HS-5 (cell line): ENCODE data around the gene NR2F2.

Experiments
- DNase-seq: peaks from one replicate; pipeline ENCODE4 v3.0.0-alpha.2; 2012; ENCODE audit warnings: low read depth

The NR2F2 gene

DNA sequence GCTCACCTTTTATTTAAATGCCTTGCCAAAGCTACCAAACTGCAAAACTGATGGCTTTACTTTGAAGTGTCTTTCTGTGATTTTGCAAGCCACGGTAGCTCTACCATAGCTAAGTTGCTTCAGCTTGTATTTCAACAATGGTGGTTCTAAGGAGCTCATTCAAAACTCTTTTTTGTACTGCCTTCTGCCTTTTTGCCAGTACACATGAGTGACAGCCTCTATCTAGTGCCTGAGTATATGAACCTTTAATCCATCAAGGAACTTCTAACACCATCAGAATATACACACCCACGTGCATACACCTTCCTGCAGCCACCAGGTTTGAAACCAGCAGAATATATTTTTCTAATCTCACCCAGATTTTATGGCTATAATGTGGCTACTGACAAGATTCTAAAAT, 10.4 kb upstream of the NR2F2 start:
- no peak for DNase-seq

DNA sequence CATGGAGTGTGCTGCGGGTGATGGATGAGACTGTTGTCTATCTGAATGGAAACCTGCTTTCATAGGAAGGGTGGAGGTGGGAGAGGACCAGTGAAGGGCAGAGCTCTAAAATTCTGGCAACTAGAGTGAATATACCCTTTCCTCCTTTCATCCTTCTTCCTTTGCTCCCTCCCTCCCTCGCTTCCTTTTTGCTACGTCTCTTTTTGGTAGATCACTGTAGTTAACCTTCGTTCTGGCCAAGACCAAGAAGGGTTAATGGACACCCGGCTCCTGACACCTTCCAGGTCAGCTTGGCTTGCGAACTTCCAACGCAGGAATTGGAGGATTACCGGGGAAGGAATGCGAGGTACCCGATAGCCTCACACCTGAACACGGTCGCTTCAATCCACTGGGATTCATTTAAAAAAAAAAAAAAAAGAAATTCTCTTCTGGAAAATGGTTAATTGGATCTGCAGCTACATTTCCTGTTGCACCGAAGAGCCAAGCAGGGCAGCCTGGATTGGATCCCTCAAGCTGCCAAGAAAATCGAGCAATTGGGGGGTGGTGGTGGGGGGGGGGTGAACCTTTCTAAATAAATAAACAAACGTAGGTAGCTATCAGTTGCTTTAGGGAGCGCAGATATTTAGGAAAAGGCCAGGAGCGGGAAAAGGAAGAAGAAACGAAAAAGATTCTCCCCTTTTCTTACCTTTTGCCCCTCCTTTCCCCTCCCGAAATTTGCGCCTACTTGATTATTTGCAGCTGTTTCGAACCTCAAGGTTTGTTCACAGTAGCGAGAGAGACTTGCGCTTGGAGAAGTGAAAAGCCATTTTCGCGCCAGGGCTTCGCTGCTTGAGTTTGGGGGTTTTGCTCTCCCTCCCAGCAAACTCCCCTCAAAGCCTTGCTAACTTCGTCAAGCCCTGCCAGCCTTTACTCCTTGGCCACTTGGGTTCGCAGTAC, 9.5 kb upstream of the NR2F2 start:
- DNase-seq: no peak

DNA sequence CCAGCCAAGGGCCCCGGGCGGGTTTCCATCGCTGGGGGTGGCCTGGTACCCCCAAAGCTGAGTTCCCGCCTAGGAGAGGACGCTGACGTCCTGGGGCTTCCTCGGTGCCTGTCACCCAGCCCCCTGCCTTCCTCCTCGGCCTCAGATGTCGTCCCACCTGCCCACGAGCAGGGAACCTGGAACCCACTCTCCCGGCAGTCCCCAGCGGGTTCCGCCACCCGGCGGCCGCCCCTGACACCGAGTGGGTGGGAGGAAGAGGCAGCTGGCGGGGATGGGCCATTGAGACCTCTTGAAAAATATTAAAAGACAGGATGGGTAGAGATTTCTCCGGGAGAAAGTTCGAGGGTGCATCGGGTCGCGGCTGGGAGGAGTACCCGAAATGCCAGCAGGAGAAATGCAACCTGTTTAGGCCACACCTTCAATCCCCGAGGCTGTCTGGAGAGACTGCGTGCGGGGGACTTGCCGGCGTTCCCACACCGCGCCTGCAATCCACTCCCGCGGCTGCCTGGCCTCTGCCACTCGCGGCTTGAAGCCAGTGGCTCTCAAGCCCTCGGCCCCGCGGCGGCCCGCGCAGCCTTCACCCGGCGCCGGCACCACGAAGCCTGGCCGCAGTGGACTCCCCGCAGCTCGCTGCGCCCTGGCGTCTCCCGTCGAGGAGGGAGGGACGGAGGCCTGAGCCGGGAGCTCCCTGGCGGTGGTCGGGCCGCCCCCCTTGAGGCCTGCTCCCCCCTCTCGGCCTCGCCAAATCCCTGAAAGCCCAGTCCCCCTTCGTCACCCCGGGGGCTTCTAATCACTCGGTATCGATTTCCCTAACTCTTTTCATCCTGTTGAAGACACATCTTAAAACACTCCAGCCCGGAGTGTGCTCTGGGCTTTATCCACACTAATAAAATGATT, 8.6 kb upstream of the NR2F2 start:
- no peak for DNase-seq

DNA sequence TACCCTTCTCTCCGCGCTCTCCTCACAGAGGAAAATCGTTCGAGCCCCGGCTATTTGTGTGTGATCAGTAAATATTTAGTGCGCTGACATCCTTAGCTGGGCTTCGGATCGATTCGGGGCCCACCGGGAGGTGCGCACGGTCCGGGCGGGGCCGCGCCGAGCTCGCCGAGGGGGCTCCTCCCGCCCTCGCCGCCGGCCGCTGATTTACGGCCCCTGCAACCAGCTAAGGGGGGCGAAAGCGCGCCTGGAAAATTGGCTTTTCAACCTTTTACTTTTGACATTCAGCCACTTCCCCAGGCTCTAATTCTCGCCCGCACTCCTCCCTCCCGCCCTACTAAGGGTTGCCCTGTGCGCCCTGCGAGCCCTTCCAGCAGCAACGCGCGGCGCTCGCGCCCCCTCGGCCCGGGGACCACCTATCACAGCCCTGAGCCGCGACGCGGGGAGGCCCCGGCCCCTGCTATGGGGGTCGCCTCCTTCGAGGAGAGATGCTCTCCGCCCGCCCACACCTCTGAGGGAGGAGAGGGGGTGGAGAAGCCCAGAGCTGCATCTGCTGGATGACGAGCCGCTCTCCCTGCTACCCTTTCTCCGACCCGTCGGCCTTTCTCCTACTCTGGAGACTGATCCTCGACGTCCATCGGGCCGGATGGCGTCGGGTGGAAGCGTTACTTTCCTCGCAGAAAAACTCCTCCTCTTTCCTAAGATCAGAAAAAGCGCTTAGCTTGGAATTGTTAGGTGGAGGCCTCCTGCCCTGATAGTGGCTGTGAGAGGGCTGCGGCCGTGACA, 7.8 kb upstream of the NR2F2 start:
- DNase-seq: no peak

DNA sequence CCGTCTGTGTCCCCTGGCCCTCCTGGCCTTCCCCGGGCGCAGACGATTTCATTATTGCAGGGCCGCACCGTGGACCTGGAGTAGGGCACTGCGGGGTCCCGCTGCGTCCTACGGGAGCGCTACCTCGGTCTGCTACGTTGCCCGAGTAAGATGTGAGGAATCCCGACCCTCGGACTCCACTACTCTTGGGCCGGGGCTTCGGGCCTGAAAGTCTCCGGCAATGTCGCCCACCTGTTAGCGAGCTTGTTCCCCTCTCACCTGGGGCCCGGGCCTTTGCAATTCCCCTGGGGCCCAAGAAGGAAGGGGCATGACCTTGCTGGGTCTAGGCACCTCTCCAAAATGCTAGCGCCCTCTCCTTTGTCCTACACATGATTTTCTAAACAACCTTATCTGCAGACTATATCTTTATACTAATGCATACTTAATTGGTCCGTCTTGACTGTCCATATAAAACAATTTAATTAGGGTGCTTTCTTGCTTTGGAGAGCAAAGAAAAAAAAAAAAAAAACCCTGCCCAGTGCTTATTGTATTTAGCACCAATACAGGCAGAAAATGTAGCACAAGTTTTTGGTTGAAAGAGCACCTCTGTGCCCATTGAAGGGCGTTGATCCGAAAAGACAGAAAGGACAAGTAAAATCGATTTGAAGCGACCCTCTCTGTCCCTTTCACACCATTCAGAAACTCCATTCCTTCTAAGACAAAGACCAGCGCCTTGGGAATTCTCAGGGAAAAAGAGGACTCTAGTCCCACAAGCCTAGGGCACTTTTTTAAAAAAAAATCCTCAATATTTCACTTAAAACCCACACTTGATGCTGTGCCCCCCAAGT, 7.0 kb upstream of the NR2F2 start:
- no peak for DNase-seq

DNA sequence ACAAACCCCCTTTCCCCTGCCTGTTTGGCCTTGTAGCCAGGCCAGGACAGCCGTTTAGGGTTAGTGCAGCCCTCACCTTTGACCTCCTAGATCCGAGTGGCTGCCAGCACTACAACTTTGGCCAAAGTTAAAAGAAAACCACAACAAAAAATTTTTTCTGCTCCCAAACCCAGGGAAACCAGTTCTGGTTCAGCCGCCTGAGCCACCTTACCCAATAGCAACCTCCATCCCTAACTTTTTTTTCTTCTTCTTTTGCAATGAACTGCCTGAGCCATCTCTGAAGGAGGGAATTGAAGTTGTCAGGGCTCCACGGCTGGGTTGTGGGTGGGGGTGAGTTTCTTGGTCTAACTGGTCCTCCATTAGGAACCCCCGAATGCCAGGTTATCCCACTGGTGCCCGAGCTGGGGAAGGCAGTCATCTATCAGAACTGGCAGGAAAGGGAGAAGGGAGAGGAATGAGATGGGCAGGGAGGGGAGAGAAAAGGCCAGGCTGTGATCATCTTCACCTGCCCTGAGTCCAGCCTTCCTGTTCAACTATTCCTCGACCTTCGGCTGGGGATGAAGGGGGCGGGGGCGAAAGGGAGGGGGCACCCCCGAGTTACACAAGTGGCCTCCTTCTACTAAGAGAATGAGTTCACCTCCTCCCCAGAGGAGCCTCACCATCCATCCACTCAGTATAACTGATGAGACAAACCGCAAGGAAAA, 6.2 kb upstream of the NR2F2 start:
- DNase-seq: no peak

DNA sequence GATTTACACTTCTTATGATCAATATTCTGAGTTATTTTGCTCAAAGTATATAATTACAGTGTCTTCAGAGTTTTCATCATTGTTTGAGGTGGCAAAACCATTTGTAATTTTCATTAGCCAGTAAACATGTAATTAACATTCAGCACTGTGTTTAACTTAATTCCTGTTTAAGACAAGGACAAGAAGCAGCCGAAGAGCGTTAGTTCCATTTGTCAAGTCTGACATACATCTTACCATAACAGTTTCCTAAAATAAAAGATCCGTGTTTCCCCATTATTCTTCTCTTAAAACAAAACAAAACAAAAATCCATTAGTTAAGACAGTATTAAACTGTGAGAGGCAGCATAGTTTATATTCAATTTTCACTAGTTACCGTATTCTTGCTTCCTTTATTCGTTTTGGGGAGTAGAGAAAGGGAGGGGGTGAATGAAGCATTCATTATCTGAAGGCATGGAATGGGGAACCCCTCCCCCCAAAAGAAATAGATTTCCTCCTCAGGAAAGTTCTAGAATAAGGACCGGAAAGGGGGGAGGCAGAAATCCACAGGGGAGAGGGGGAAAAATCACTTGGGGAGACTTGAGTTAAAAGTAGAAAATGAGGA, 5.5 kb upstream of the NR2F2 start:
- DNase-seq: no peak

DNA sequence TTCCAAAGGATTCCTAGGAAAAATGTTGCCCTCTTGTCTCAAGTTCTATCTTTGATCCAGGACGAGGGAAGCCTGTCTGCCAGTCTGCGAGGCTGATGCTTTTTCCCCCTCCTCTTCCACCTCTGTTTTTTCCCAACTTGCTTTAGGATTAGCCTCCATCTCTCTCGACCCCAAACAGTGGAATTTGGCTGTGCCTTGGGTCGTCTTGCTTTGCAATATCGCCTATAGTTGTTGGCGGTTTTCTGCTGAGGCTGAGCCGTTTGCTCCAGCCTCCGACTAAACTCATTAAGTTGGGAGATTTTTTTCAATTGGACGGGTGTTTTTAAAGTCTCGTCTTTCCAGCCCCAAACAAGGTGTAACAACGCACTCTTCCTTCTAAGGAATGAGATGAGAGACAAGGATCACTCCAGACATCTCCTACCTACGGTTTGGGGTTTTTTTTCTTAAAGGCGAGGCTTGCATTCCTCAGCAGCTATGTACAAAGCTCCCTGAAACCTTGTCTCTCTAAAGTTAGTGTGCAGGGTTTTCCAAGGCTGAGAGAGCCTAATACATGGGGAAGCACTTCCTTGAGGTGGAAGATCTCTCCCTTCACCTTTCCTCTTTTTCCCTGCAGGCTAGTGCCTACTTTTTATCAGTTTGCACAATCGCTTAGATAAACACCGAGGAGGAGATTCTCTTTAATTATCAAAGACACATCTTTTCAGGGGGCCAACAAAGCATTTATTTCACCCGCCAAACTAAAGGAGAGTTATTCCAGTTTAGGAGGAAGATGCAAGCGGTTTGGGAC, 4.8 kb upstream of the NR2F2 start:
- DNase-seq: no peak

DNA sequence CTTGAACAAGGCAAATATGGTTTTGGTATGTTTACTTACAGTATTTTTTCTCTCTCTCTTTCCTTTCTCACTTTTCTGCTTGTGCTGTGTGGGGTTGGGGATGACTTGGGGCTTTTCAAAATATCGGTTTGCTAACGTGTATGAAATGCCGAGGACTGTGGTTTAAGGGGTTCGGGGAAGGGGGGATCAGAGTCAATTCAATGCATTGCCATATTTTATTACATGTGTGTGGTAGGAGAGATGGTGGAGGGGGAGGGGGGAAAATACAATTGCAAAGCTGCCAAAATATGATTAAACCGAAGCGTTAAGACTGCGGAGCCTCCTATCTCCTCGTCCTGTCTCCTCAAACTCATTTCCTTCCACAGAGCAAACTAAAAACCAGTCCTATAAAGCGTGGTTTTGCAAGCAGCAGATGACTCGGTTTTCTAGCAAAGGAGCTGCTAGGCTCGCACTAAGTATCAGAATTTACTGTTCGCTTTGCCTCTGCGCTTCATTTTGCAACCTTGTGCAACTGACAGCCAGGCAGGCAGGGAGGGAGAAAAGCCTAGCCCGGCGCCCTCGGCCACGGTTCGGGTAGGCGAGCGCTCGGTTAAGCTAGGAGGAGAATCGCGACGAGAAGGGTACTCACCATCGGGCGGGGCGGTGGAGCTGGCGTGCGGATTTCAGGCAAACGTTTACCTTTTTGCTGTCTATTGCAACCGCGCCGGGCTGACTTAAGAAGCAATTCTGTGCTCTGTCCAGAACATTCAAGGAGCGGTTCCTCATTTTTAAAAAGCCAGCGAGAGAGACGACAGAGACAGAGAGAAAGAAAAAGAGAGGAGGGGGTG, 4.0 kb upstream of the NR2F2 start:
- no peak for DNase-seq

DNA sequence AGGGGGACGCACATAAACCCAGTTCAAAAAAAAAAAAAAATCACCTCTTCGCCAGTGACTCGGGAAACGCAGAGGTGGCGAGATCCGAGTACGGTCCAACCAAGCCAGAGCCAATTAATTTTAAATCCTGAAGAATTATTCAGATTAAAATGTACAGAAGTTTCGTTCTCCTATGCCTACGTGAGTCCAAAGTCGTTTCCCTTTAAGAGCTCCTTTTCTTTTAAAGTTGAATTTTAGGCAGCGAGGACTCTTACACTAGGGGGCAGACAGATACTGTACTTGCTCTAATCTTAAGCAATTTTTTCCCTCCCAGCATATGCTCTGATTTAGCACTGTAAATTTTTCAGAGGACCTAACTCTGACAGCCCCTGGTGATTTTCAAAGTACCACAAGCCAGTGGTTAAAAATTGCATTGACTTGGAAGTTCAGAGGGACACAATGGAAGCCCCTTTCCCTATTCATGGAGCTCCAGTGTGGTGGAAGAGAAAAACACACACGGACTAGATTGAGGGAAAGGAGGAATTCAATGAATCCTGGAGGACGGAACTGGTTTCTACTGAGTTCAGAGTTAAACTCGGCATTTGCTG, 3.3 kb upstream of the NR2F2 start:
- DNase-seq: peak; percentile 77

DNA sequence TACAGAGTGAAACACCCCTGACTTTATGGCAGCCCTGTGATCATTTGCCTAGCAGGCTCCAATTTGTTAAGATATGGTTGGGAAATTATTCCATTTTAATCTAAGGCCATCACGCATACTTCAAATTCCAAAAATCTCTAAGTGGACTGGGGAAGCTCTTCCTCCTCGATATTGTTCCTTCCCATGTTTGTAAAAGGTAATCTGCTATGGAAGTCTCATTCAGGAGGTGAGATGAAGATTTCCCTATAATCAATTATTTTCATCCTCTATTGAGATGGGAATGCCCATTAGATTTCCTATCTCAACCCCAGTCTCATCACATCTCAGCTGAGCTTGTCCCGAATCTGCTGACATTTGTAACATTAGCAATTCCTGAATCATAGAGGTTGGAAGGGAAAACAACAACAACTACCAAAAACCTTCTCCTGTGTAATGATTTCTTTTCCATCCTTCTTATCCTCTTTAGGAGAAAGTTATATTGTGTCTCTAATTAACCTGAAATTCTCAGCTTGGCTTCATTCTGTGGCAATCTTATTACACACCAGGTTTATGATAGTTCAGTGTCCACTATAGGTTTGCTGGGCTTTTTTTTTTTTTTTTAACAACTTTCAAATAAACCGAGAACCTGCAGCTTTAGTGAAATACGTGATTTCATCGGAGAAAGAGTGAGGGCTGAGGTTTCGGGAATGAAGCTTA, 2.2 kb upstream of the NR2F2 start:
- no peak for DNase-seq

DNA sequence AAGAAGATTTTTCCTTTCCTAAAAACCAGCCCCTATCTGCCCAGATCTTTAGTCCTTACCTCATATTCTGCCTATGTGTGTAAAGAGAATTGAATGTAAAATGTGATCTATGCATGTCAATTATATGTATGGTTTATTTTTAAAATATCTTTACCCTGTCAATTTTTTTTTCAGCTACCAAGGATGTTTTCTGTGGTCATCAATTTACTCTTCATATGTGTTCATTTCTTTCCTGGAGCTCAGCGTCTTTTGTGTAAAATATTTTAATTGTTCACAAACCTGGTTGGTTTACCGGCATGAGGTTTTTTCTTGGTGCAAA, 1.7 kb upstream of the NR2F2 start:
- DNase-seq: no peak

DNA sequence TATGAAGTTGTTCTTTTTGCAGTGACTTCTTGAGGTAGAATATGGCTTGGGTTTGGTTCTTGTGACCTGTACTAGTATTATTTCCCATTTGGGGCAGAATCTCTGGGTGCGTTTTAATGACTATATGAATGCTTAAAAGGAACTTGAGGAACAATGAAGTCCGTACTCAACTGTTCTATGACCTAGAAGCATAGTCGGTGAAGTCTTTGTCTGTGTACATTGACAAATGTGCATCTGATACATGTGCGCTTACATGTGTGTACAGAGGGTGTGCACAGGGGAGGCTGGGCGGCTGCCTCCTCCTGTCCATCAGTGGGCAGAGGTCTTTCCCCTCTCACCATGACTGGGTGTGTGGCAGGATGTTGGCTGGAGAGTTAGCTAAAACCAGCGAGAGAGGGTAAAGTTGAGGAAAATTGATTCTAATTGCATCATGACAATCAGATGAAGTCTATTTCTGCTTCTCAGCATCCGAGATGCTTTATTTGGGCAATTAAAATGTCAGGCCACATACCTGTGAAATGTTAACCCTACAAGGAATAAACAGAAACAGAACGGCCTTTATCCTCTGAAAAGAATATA, 1.0 kb upstream of the NR2F2 start:
- DNase-seq: no peak

DNA sequence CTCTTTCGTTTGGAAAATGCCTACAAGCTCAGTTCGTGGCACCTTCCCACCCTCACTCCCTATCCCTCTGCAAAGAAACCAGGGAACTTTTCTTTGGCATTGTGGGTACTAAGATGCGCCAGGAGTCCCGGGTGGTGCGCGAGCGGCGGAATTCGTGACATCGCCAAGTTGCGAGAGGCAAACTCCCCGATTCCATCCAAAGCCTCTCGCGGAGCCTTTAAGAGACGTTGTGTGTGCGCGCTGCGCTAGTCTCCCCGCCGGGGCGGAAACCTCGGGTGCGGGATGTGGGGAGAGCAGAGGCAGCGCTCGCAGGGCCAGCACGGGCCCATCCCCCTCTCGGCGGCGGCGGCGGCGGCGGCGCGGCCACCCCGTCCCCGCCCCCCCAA, 443 bp upstream of the NR2F2 start:
- DNase-seq: no peak

DNA sequence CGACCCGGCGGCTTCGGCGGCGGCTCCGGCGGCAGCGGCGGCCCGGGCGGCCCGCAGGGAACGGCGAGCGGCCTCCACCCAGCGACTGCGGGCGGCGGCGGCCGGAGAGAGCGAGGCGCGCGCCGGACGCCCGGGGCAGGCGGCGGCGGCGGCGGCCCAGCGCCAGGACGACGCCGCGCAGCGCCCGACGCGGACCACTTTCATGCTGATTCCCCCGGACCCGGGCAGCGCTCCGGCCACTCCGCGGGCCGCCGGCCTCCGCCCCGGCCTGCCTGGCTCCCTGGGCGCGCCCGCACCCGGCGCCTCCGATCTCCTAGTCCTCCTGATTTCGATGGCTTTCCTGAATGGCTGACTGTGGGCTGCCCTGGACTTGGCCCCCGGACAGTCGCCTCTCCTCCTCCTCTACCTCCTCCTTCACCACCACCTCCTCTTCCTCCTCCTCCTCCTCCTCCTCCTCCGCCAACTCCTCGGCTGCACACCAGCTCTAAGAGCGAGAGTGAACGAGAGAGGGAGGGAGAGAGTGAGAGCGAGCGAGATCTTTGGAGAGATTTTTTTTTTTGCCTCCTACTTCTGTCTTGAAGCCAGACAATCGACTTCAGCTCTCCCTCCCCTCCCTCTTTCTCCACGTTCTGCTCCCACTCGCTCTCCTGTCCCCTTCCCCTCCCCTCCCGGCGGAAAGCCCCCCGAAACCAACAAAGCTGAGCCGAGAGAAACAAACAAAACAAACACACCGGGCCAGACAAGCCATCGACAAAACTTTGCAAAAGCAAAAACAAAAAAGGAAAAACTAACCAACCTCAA, 844 bp downstream of the NR2F2 start:
- no peak for DNase-seq

DNA sequence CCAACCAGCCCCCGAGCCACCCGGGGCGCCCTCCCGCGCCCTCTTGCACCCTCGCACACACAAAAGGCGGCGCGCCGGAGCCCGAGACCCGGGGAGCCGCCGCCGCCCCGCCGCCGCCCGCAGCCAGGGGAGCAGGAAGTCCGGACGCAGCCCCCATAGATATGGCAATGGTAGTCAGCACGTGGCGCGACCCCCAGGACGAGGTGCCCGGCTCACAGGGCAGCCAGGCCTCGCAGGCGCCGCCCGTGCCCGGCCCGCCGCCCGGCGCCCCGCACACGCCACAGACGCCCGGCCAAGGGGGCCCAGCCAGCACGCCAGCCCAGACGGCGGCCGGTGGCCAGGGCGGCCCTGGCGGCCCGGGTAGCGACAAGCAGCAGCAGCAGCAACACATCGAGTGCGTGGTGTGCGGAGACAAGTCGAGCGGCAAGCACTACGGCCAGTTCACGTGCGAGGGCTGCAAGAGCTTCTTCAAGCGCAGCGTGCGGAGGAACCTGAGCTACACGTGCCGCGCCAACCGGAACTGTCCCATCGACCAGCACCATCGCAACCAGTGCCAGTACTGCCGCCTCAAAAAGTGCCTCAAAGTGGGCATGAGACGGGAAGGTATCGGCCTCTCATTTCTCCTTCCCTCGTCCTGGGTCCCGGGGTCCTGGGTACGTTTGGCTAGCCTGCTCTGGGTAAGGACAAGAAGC, 1.6 kb downstream of the NR2F2 start:
- no peak for DNase-seq
